H54 (cell line): Measurements from ENCODE around the gene HDHD5.
"Not testable (repeated sequence)": the region's sequence is repeated elsewhere in the genome, so short reads cannot be mapped to it uniquely, and the experiment has no call there.

ENCODE experiments used
- DNase-seq: peaks from one replicate; pipeline ENCODE4 v3.0.0; 2011; ENCODE audit warnings: low spot score, mixed read lengths; ENCODE audit not compliant: insufficient read length
- FAIRE-seq: peaks from 3 replicates; lab custom pipeline; 2011; peaks lifted over from hg19 to GRCh38; lab: Jason Lieb, UNC
- POLR2A ChIP-seq: IDR thresholded peaks from 2 replicates; pipeline ENCODE4 v1.6.1; 2011; ENCODE audit warnings: low read depth, mild to moderate bottlenecking, low read length

Gene HDHD5

GRCh38 chr22:17171153-17172028, 12.3 kb upstream of the HDHD5 start:
- TF ChIP-seq POLR2A = peak; percentile 20; the same call in 1 of the 2 replicates
- DNase-seq (peak; percentile 81), FAIRE-seq (no peak)

GRCh38 chr22:17167486-17167885, 8.4 kb upstream of the HDHD5 start:
- no peak for TF ChIP-seq POLR2A
- DNase-seq (no peak), FAIRE-seq (no peak)

DNA sequence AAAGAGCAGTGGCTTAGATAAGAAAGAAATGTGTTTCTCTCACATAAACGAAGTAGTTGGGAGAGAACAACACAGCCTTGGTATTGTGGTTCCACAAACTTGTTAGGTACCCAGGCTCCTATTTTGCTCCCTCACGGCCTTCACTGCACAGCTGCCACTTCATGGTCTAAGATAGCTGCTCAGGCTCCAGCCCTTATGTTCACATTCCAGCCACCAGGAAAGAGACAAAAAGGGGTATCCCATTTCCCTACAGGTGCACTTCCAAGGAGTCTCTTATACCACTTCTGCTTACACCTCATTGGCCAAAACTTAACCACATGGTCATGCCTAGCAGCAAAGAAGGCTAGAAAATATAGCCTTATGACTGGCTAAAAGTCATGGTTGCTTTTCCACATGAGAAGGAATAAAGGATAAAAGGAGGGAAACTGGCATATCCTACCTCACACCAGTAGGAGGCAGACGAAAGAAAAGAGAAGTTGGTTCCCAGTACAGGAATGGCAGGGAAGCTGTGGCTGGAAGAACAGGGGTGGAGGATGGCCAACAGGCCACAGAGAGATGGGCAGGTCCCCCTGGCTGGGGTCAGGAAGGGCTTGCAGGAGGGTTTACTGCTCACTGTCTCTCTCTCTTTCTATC, 5.4 kb upstream of the HDHD5 start:
- DNase-seq (peak; percentile 20), FAIRE-seq (no peak)
- no peak for TF ChIP-seq POLR2A

DNA sequence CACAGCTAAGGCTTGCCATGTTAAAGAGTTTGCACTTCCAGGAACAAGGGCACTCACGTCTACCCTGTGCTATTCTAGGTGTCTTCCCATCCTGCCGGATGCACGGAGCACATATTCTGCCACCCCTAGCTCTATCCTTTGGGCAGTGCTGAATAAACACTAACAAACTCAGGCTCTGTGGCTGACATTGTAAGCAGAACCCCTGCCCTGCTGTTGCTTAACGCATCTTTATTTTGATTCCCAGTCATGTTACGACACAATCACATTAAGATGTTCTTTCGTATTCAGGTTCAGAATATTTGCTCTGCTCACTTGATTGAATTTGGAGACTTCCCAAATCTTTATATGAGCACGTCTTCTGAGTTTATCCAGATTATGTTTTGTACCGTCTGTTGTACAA, 3.7 kb upstream of the HDHD5 start:
- FAIRE-seq = no peak
- TF ChIP-seq POLR2A = no peak

GRCh38 chr22:17161991-17162390, 2.9 kb upstream of the HDHD5 start:
- FAIRE-seq = no peak
- no peak for DNase-seq
- TF ChIP-seq POLR2A = no peak

More for the DNA sequence above, 3.7 kb upstream of the HDHD5 start:
- no peak for DNase-seq

DNA sequence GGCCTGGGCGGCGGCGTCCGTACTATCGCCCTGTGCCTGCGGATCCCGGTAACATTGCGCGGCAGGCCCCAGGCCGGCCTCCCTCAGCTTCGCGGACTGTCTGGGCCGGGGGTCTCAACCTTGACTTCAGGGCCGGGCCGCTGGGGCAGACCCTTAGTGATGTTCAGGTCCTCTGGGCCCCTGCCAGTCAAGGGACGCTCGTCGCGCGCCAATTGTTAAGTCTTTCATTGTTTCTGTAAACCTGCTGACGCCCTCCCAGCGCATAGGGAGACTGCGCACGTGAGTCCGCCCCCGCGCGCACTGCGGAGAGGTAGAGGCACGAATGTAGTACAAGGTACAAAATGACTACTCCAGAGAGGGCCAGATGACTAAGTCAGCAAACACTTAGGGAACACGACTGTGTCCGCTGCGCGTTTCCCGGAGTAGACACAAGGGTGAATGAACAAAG, 451 bp upstream of the HDHD5 start:
- FAIRE-seq (no peak), DNase-seq (no peak)
- TF ChIP-seq POLR2A = no peak

DNA sequence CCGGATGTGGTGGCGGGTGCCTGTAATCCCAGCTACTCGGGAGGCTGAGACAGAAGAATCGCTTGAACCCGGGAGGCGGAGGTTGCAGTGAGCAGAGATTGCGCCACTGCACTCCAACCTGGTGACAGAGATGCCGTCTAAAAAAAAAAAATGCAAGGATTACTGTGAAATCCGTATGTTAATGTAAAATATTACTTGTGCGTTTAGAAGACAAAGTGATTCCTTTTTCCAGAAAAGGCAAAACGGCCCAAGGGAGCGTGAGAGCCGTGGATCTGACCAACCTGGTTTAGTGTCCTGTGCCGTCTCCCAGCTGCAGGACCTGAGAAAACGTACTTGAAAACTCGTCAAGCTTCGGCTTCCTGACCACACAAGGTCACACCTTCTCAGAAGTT, 905 bp downstream of the HDHD5 start:
- no peak for DNase-seq
- no peak for FAIRE-seq
- no peak for TF ChIP-seq POLR2A

DNA sequence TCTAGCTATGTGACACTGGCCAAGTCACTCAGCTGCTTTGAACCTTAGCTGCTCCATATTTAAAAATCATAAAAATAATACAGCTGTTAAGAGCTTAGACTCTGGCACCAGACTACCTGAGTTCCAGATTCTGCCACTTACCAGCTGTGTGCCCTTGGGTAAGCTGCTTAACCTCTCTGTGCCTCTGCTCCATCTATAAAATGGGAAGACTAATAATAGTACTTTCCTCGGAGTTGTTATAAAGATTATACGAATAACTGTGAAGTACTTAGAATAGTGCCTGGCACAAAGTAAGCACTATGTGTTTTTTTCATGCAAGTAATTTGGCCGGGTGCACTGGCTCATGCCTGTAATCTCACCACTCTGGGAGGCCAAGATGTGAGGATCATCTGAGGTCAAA, 1.4 kb downstream of the HDHD5 start:
- FAIRE-seq = no peak
- no peak for DNase-seq

GRCh38 chr22:17155941-17156340, 3.1 kb downstream of the HDHD5 start:
- DNase-seq (no peak), FAIRE-seq (no peak)
- TF ChIP-seq POLR2A = no peak

More for the DNA sequence above, 1.4 kb downstream of the HDHD5 start:
- no peak for TF ChIP-seq POLR2A

DNA sequence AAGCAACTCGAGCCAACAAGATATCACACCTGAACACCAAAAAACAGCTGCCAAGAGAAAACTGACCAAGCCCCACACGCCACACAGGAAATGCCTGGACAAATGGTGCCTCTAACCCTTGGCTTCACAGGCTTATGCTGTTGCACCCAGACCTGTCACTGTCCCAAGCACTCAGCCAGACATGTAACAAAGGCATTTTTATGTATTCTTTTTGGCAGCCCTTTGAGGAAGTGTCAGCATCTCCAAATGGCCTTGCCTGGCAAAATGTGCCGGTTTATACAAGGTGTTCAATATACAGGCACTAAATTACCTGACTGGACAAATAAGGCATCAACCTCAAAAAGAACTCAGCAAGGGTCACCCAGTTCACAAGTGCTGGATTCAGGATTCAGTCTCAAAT, 6.1 kb downstream of the HDHD5 start:
- no peak for FAIRE-seq
- TF ChIP-seq POLR2A = no peak
- no peak for DNase-seq

GRCh38 chr22:17152340-17152739, 6.7 kb downstream of the HDHD5 start:
- DNase-seq (no peak), FAIRE-seq (no peak)
- no peak for TF ChIP-seq POLR2A

- FAIRE-seq (no peak), DNase-seq (no peak)
- TF ChIP-seq POLR2A = no peak
Measured at GRCh38 chr22:17149076-17149815, 9.8 kb downstream of the HDHD5 start.

DNA sequence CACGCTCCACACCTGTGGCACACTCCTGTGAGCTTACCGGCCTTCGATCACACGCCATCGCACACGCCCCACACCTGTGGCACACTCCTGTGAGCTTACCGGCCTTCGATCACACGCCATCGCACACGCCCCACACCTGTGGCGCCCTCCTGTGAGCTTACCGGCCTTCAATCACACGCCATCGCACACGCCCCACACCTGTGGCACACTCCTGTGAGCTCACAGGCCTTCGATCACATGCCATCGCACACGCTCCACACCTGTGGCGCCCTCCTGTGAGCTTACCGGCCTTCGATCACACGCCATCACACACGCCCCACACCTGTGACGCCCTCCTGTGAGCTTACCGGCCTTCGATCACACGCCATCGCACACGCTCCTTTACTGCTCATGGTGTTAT, 11.6 kb downstream of the HDHD5 start:
- not testable (repeated sequence) for DNase-seq, FAIRE-seq

DNA sequence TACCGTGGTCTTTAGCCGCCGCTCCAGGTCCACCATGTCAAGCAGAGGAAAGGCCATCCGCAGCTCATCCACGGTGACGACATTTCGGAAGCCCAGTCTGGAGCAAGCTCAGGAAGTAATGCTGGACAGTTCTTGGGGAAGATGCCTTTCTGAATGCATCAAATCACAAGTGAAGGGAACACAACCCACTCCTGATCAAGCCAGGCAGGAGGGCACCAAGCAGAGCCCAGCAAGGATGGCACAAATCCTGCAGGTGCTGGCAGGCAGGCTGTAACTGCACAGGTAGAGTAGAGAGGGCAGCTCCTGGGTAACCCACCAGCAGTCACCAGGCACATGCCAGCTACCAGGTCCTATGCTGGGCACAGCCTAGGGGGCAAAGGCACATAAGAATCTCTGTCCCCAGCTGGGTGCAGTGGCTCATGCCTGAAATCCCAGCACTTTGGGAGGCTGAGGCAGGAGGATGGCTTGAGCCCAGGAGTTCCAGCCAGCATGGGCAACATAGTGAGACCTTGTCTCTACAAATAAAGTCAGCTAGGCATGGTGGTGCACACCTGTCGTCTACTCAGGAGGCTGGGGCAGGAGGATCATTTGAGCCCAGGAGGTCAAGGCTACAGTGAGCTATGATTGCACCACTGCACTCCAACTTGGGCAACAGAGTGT, 13.9 kb downstream of the HDHD5 start:
- DNase-seq = no peak
- FAIRE-seq = no peak
- no peak for TF ChIP-seq POLR2A
